Vagina (tissue), 2 donors: ENCODE results near the gene KIRREL3.

ENCODE experiments used
- POLR2A ChIP-seq, 2 donors: fragments of 450-650 bp; IDR thresholded peaks; one replicate each; pipeline ENCODE4 v1.6.1; 2017; ENCODE audit warnings: antibody characterized with exemption in 2 of 2, mild to moderate bottlenecking in 2 of 2, moderate library complexity in 2 of 2
- POLR2AphosphoS5 ChIP-seq, 2 donors: sonication (generic); formaldehyde crosslinking; IDR thresholded peaks; one replicate each; pipeline ENCODE4 v1.9.0; 2017; ENCODE audit warnings: antibody characterized with exemption in 2 of 2, mild to moderate bottlenecking in 2 of 2, low read depth in 1 of 2; ENCODE audit not compliant: insufficient read depth in 1 of 2
- TF ChIP-seq, protein P1 (sequence below), 3 experiments: fragments of 450-650 bp in 2 of 3; fragments of 200-600 bp in 1 of 3; sonication (generic) in 1 of 3; IDR thresholded peaks; one replicate each; pipeline ENCODE4 v1.5.1; 2017 to 2019; ENCODE audit warnings: antibody characterized with exemption in 3 of 3, mild to moderate bottlenecking in 2 of 3, moderate library complexity in 2 of 3

DNA sequence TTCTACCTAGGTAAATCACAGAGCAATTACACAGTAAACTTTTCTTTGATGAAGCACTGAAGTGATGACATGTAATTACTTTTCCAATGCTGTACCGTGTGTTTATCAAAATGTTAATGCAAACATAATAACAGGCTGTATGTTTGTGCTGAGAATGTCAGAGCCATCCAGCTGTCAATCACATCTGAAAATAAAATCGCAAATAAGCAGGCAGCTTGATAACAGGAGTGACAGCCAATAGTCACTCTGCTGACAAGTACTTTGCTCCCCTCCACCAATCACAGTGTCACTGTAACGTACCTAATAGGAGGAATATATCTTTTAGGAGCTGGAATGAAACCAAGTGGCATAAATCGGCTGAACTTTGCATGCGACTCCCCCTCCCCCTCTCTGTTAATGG lies 119.7 kb downstream of the KIRREL3 start:
- no peak for TF ChIP-seq POLR2AphosphoS5 (IDR thresholded peaks at IDR 0.05; ENCODE audit: insufficient read depth in 1 of 2, low read depth in 1 of 2)
- no peak for TF ChIP-seq POLR2A (IDR thresholded peaks at IDR 0.05)
- TF ChIP-seq, protein P1, sequence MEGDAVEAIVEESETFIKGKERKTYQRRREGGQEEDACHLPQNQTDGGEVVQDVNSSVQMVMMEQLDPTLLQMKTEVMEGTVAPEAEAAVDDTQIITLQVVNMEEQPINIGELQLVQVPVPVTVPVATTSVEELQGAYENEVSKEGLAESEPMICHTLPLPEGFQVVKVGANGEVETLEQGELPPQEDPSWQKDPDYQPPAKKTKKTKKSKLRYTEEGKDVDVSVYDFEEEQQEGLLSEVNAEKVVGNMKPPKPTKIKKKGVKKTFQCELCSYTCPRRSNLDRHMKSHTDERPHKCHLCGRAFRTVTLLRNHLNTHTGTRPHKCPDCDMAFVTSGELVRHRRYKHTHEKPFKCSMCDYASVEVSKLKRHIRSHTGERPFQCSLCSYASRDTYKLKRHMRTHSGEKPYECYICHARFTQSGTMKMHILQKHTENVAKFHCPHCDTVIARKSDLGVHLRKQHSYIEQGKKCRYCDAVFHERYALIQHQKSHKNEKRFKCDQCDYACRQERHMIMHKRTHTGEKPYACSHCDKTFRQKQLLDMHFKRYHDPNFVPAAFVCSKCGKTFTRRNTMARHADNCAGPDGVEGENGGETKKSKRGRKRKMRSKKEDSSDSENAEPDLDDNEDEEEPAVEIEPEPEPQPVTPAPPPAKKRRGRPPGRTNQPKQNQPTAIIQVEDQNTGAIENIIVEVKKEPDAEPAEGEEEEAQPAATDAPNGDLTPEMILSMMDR (IDR thresholded peaks at IDR 0.05), result no peak
